GM19099 (cell line): ENCODE measurements around the gene LDHD.

ENCODE experiments used
- POLR2A ChIP-seq: IDR thresholded peaks from 3 replicates; pipeline ENCODE4 v1.6.1; 2011; ENCODE audit warnings: low read depth; ENCODE audit not compliant: insufficient read length; ENCODE audit errors: extremely low read depth

LDHD gene

DNA sequence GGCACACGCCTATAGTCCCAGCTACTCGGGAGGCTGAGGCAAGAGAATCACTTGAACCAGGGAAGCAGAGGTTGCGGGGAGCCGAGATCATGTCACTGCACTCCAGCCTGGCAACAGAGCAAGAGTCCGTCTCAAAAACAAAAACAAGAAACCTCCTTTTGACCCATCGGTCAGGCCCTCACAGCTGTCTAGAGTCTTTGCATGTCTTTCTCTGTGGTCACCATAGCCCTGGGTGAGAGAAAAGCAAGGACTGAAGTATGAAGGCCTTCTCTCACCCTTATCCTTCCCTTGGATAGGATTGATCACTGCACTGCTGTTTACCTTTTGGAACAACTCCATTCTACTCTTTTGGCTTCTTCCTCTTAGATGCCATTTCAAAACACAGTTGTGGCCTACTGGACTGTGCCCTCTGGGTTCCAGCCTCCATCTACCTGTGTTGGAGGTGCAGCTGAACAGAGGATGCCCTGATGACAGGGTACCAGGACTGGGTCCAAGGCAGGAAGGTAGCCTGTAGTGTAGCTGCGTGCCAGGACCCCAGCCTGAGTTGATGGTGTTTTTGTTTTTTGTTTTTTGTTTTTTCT is 37.1 kb downstream of the LDHD start:
- no peak for TF ChIP-seq POLR2A

DNA sequence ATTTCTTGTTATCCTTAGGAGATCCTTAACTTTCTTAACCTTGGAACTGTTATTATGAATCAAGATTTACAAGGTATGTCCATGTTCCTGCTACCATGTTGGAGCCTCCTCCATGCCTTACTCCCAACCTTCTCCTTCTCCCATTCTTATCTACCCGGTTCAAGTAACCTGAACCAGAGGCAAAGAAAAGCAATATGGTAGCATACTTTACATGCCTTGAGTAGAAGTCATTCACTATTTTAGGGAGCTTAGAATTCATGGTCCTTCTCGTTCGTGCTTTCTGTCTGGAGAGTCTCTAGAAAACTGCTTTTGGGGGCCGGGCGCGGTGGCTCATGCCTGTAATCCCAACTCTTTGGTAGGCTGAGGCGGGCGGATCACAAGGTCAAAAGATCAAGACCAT is 37.7 kb downstream of the LDHD start:
- TF ChIP-seq POLR2A: no peak

GRCh38 chr16:75075688-75076268 is 40.8 kb downstream of the LDHD start:
- no peak for TF ChIP-seq POLR2A

GRCh38 chr16:75074920-75075687 is 41.5 kb downstream of the LDHD start:
- TF ChIP-seq POLR2A: peak; percentile 15

DNA sequence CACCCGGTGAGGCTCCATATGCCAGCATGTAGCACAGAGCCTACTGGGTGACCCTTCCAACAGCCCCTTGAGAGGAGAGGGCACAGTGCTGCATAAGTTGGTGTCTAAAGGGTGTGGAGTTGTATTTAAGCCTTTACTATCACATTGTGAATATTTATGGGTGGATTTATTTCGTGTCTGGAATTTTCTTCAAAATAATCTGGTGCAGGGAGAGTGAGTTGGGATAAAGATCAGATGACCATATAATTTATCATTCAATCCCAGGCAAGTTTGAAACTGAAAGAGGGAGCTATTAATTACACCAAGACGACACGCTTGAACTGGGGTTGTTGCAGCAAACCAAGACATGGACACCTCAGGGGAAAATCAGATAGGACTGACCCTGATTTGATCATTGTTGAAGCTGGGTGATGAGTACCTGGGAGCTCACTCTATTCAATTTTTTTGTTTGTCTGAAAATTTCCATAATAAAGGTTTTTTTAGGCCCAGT is 42.2 kb downstream of the LDHD start:
- TF ChIP-seq POLR2A: no peak

DNA sequence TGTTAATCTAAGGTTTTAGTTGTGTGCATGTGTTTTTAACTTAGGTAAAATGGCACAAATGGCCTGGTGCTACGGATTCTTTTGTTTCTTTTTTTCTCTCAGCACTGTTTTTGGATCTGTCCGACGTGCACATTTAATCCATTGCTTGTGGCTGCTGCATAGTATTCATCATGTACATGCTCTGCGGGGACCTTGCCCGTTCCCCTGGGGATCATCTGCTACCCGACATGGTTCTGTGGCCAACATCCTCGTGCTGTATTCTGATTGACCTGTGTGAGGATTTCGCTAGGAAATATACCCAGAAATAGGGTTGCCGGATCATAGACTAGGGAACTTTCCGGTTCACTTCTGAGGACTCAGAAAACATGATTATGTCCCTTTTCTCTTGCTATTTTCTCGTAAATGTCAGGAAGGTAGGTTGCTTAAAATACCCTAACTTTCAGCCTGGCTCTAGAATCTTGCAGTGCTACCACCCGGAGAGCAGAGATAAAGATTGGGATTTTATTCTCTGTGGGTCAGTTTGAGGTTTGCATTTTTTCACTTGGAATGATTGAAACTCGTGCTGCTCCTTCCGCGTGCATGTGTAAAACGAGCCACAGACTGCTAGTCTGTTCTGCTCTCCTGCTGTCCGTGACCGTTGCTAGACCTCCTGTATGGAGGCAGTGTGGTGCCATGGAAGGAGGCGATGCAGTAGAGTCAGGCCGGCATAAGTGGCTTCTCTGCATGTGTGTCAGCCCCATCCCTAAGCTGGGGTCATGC is 42.9 kb downstream of the LDHD start:
- TF ChIP-seq POLR2A: no peak

DNA sequence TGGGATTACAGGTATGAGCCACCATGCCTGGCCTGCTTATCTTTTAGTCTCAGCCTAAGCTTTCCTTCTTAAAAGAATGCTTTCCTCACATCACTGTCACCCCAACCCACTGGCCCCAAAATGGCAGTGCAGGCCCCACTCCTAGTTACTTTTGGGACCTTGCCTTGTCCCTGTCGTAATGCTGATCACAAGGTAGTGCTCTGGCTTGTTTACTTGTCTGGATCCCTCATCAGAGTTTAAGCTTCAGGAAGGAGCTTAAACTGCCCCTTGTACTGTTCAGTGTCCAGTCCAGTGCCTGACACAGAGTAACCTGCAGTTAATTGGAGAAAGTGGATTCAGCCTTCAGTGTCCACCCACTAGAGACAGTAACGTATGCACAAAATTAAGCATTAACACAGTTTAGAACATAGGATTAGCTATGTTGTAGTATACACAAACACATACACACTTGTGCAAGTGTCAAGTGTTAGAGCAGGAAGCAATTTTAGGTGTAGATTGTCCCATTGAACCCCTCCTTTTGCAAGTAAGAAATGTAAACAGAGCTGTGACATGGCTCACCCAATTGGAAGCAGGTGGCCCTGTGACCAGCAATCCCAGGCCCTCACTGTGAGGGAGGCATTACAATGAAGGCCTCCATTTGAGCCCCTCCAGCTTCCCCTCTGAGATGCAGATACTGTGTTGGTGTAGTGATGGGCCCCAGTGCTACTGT is 44.2 kb downstream of the LDHD start:
- TF ChIP-seq POLR2A: no peak

DNA sequence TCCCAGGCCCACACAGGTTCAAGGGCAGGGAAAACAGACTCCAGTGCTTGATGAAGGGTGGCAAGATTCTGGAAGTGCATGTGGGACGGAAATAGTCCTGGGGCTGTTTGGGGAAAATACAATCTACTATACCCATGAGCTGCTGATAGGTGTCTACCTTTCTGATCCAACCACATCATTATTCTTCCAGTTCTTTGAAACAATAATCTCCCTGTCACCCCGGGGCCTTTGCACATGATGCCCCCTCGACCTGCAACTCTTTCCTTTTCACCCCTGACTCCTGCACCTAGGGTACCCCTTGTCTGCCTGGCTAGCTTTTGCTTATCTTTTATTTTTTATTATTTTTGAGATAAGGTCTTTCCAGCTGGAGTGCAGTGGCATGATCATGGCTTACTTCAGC is 45.0 kb downstream of the LDHD start:
- TF ChIP-seq POLR2A: no peak

GRCh38 chr16:75070012-75070841 is 46.4 kb downstream of the LDHD start:
- TF ChIP-seq POLR2A: no peak

GRCh38 chr16:75068085-75069031 is 48.2 kb downstream of the LDHD start:
- no peak for TF ChIP-seq POLR2A

GRCh38 chr16:75066861-75067447 is 49.6 kb downstream of the LDHD start:
- no peak for TF ChIP-seq POLR2A

DNA sequence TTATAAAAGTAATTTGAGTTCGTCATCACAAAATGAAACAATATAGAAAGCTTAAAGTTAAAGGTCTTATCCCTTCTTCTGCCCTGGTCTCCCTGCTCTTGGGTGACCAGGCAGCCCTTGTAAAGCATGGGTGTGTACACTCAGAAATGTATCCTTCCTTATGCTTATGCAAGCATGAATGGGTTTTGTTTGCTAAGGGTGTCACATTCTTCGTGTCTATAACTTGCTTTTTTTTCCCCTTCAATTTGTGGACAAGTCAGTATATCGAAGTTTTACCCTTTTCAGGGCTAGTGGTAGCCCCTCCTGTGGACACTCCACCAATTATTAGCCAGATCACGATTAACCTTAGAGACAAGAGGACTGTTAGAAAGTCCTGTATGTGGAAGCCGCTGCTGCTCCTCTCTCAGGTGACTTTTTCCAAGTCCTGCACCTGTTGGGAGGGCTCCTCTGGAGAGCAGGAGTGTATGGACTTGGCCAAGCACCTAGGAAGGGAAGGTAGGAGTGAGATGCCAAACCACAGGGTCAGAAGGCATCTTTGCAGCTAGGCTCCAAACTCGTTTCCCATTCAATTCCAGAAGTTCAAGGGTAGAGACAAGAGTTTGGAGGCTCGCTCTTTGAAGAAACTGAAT is 50.9 kb downstream of the LDHD start:
- no peak for TF ChIP-seq POLR2A

DNA sequence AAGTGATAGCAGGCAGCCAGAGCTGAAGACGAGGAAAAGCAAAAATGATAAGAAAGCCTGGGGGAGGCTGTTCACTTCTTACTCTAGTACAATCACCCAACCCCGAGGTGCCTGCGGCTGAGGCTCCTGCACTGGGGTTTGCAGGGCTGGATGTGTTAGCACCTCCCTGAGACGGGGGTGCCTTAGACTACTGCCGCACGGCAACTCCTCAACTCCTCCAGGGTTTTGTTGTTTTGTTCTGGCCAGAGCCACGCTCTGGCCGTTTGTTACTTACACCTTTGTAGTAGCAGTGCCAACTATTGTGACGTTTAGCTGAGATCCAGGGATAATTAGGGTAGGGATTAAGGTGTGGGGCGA is 51.5 kb downstream of the LDHD start:
- no peak for TF ChIP-seq POLR2A
